ENCODE data around the gene CFAP57.
A peak's percentile ranks its signal among the peaks of the same experiment; 100 is the strongest.

CFAP57 gene

GRCh38 chr1:43266881-43267280 lies 94.8 kb downstream of the CFAP57 start:
- Histone ChIP-seq H3K36me3 (ENCODE audit: control insufficient read depth, insufficient read depth, low read length) (no peaks in the 10 kb centered on the region), H3K9me3 (ENCODE audit: control insufficient read depth, insufficient read depth, low read length) (peaks cover 5% of the 10 kb centered on the region), H3K4me3 (ENCODE audit: low read depth, low read length) (no peak overlapping the region), H3K9ac (ENCODE audit: low read depth, low read length) (no peak overlapping the region), H3K4me1 (ENCODE audit: control insufficient read depth, insufficient read depth, low read length) (peaks cover 6% of the 10 kb centered on the region), H3K27me3 (ENCODE audit: control insufficient read depth, insufficient read depth, low read length) (no peaks in the 10 kb centered on the region)

- no peaks in the 10 kb centered on the region for H3K27me3 ChIP-seq (ENCODE audit: control insufficient read depth, insufficient read depth, low read length)
- H3K4me3 ChIP-seq (ENCODE audit: low read depth, low read length): no peak overlapping the region
- H3K4me1 ChIP-seq (ENCODE audit: control insufficient read depth, insufficient read depth, low read length): peaks cover 6% of the 10 kb centered on the region
- H3K9ac ChIP-seq (ENCODE audit: low read depth, low read length): no peak overlapping the region
- peaks cover 5% of the 10 kb centered on the region for H3K9me3 ChIP-seq (ENCODE audit: control insufficient read depth, insufficient read depth, low read length)
- H3K36me3 ChIP-seq (ENCODE audit: control insufficient read depth, insufficient read depth, low read length): peaks cover 2% of the 10 kb centered on the region
These were observed 95.2 kb downstream of the CFAP57 start for GRCh38 chr1:43267291-43267805.

GRCh38 chr1:43267818-43268425 lies 95.8 kb downstream of the CFAP57 start:
- Histone ChIP-seq H3K4me3 (ENCODE audit: low read depth, low read length) (no peak overlapping the region), H3K9ac (ENCODE audit: low read depth, low read length) (no peak overlapping the region), H3K36me3 (ENCODE audit: control insufficient read depth, insufficient read depth, low read length) (peaks cover 8% of the 10 kb centered on the region), H3K27me3 (ENCODE audit: control insufficient read depth, insufficient read depth, low read length) (no peaks in the 10 kb centered on the region), H3K9me3 (ENCODE audit: control insufficient read depth, insufficient read depth, low read length) (peaks cover under 1% of the 10 kb centered on the region), H3K4me1 (ENCODE audit: control insufficient read depth, insufficient read depth, low read length) (peaks cover 6% of the 10 kb centered on the region)

- H3K36me3 ChIP-seq (ENCODE audit: control insufficient read depth, insufficient read depth, low read length): peaks cover 14% of the 10 kb centered on the region
- no peak within 1 kb of the TSS for H3K9ac ChIP-seq (ENCODE audit: low read depth, low read length)
- peaks cover 6% of the 10 kb centered on the region for H3K4me1 ChIP-seq (ENCODE audit: control insufficient read depth, insufficient read depth, low read length)
- no peaks in the 10 kb centered on the region for H3K9me3 ChIP-seq (ENCODE audit: control insufficient read depth, insufficient read depth, low read length)
- peak within 1 kb of the TSS; percentile 63 for H3K4me3 ChIP-seq (ENCODE audit: low read depth, low read length)
- no peaks in the 10 kb centered on the region for H3K27me3 ChIP-seq (ENCODE audit: control insufficient read depth, insufficient read depth, low read length)
These were observed 97.7 kb downstream of the CFAP57 start, which contains the start of gene TMEM125 for GRCh38 chr1:43269627-43270375. Gene TMEM125 (plus strand): TSS chr1:43269983. CDS start chr1:43272723, 2,740 bp downstream.

- Histone ChIP-seq H3K9me3 (ENCODE audit: control insufficient read depth, insufficient read depth, low read length) (no peaks in the 10 kb centered on the region), H3K4me1 (ENCODE audit: control insufficient read depth, insufficient read depth, low read length) (peaks cover 6% of the 10 kb centered on the region), H3K9ac (ENCODE audit: low read depth, low read length) (no peak overlapping the region), H3K4me3 (ENCODE audit: low read depth, low read length) (peak overlapping the region; percentile 63), H3K27me3 (ENCODE audit: control insufficient read depth, insufficient read depth, low read length) (no peaks in the 10 kb centered on the region), H3K36me3 (ENCODE audit: control insufficient read depth, insufficient read depth, low read length) (peaks cover 14% of the 10 kb centered on the region)
These were observed 98.4 kb downstream of the CFAP57 start for GRCh38 chr1:43270421-43271095.

- no peak overlapping the region for H3K9ac ChIP-seq (ENCODE audit: low read depth, low read length)
- peaks cover 6% of the 10 kb centered on the region for H3K4me1 ChIP-seq (ENCODE audit: control insufficient read depth, insufficient read depth, low read length)
- peaks cover 14% of the 10 kb centered on the region for H3K36me3 ChIP-seq (ENCODE audit: control insufficient read depth, insufficient read depth, low read length)
- no peaks in the 10 kb centered on the region for H3K9me3 ChIP-seq (ENCODE audit: control insufficient read depth, insufficient read depth, low read length)
- peak overlapping the region; percentile 63 for H3K4me3 ChIP-seq (ENCODE audit: low read depth, low read length)
- no peaks in the 10 kb centered on the region for H3K27me3 ChIP-seq (ENCODE audit: control insufficient read depth, insufficient read depth, low read length)
These were observed 99.3 kb downstream of the CFAP57 start for GRCh38 chr1:43271186-43272118.

GRCh38 chr1:43272161-43272560 lies 100.0 kb downstream of the CFAP57 start:
- H3K9ac ChIP-seq (ENCODE audit: low read depth, low read length): no peak overlapping the region
- H3K4me3 ChIP-seq (ENCODE audit: low read depth, low read length): no peak overlapping the region
- H3K27me3 ChIP-seq (ENCODE audit: control insufficient read depth, insufficient read depth, low read length): no peaks in the 10 kb centered on the region
- H3K36me3 ChIP-seq (ENCODE audit: control insufficient read depth, insufficient read depth, low read length): peaks cover 14% of the 10 kb centered on the region
- H3K4me1 ChIP-seq (ENCODE audit: control insufficient read depth, insufficient read depth, low read length): peaks cover 6% of the 10 kb centered on the region
- no peaks in the 10 kb centered on the region for H3K9me3 ChIP-seq (ENCODE audit: control insufficient read depth, insufficient read depth, low read length)

- Histone ChIP-seq H3K4me3 (ENCODE audit: low read depth, low read length) (no peak overlapping the region), H3K27me3 (ENCODE audit: control insufficient read depth, insufficient read depth, low read length) (no peaks in the 10 kb centered on the region), H3K9me3 (ENCODE audit: control insufficient read depth, insufficient read depth, low read length) (no peaks in the 10 kb centered on the region), H3K36me3 (ENCODE audit: control insufficient read depth, insufficient read depth, low read length) (peaks cover 14% of the 10 kb centered on the region), H3K9ac (ENCODE audit: low read depth, low read length) (no peak overlapping the region), H3K4me1 (ENCODE audit: control insufficient read depth, insufficient read depth, low read length) (peaks cover 6% of the 10 kb centered on the region)
These were observed 100.7 kb downstream of the CFAP57 start for GRCh38 chr1:43272576-43273571.

GRCh38 chr1:43273708-43274107 lies 101.6 kb downstream of the CFAP57 start:
- H3K27me3 ChIP-seq (ENCODE audit: control insufficient read depth, insufficient read depth, low read length): no peaks in the 10 kb centered on the region
- peaks cover 6% of the 10 kb centered on the region for H3K4me1 ChIP-seq (ENCODE audit: control insufficient read depth, insufficient read depth, low read length)
- H3K9ac ChIP-seq (ENCODE audit: low read depth, low read length): no peak overlapping the region
- no peaks in the 10 kb centered on the region for H3K9me3 ChIP-seq (ENCODE audit: control insufficient read depth, insufficient read depth, low read length)
- no peak overlapping the region for H3K4me3 ChIP-seq (ENCODE audit: low read depth, low read length)
- peaks cover 14% of the 10 kb centered on the region for H3K36me3 ChIP-seq (ENCODE audit: control insufficient read depth, insufficient read depth, low read length)

- no peaks in the 10 kb centered on the region for H3K9me3 ChIP-seq (ENCODE audit: control insufficient read depth, insufficient read depth, low read length)
- no peak overlapping the region for H3K9ac ChIP-seq (ENCODE audit: low read depth, low read length)
- H3K4me3 ChIP-seq (ENCODE audit: low read depth, low read length): no peak overlapping the region
These were observed 102.1 kb downstream of the CFAP57 start for GRCh38 chr1:43274125-43274803.

More at GRCh38 chr1:43274125-43274803, 102.1 kb downstream of the CFAP57 start:
- H3K27me3 ChIP-seq (ENCODE audit: control insufficient read depth, insufficient read depth, low read length): no peaks in the 10 kb centered on the region
- peaks cover 14% of the 10 kb centered on the region for H3K36me3 ChIP-seq (ENCODE audit: control insufficient read depth, insufficient read depth, low read length)
- H3K4me1 ChIP-seq (ENCODE audit: control insufficient read depth, insufficient read depth, low read length): peaks cover 6% of the 10 kb centered on the region

Data from iPS-15b (cell line).